Activated T-helper 17 cell treated with anti-CD3 and anti-CD28 coated beads, Interleukin-2, amount 50 U/mL, for 72 hours (primary cell): ENCODE measurements around the gene MEG3. TPM values are rescaled to one million over a fixed set of nuclear protein-coding genes. Genes with fewer than 3 reads are reported as not detected.

ENCODE experiments used
- ATAC-seq: fragments of 150-1000 bp; cut with Tn5 transposase; replicated peaks from 2 replicates; pipeline ENCODE4 v1.10.0; 2021; ENCODE audit warnings: mild to moderate bottlenecking, moderate library complexity
- H3K27ac Mint-ChIP-seq: one replicate; pipeline ENCODE4 v1.8.0; 2022; ENCODE audit warnings: mixed read lengths
- H3K27me3 Mint-ChIP-seq: one replicate; pipeline ENCODE4 v1.8.0; 2022; ENCODE audit warnings: mixed read lengths
- H3K36me3 Mint-ChIP-seq: one replicate; pipeline ENCODE4 v1.8.0; 2022; ENCODE audit warnings: low read depth, mild to moderate bottlenecking, mixed read lengths
- H3K4me1 Mint-ChIP-seq: one replicate; pipeline ENCODE4 v1.8.0; 2022; ENCODE audit warnings: mixed read lengths
- H3K4me3 Mint-ChIP-seq: one replicate; pipeline ENCODE4 v1.8.0; 2022; ENCODE audit warnings: mild to moderate bottlenecking, mixed read lengths
- H3K9me3 Mint-ChIP-seq: one replicate; pipeline ENCODE4 v1.8.0; 2022; ENCODE audit warnings: mixed read lengths
- total RNA-seq, 2 donors: library from RNA; stranded (reverse); gene quantifications; one replicate each; pipeline ENCODE4 v1.2.3, GENCODE V29; 2022

Gene MEG3
- total RNA-seq, 2 donors from 2014 or later: not detected

- no peaks in the 10 kb centered on the region for H3K9me3 Mint-ChIP-seq
- H3K27me3 Mint-ChIP-seq: peaks cover 8% of the 10 kb centered on the region
- H3K27ac Mint-ChIP-seq: no peak overlapping the region
- ATAC-seq: no peak
- no peak overlapping the region for H3K4me3 Mint-ChIP-seq
- H3K36me3 Mint-ChIP-seq: no peaks in the 10 kb centered on the region
- H3K4me1 Mint-ChIP-seq: no peaks in the 10 kb centered on the region
Observed at GRCh38 chr14:100784523-100785337, 41.2 kb upstream of the MEG3 start.

GRCh38 chr14:100785338-100785615, 40.6 kb upstream of the MEG3 start:
- Mint-ChIP-seq H3K9me3 (no peaks in the 10 kb centered on the region), H3K4me3 (no peak overlapping the region), H3K27me3 (peaks cover 8% of the 10 kb centered on the region), H3K36me3 (no peaks in the 10 kb centered on the region), H3K27ac (no peak overlapping the region), H3K4me1 (no peaks in the 10 kb centered on the region)
- ATAC-seq: no peak

- no peak overlapping the region for H3K27ac Mint-ChIP-seq
- H3K4me1 Mint-ChIP-seq: no peaks in the 10 kb centered on the region
- no peak for ATAC-seq
- no peaks in the 10 kb centered on the region for H3K9me3 Mint-ChIP-seq
- no peak overlapping the region for H3K4me3 Mint-ChIP-seq
- H3K27me3 Mint-ChIP-seq: peaks cover 8% of the 10 kb centered on the region
- H3K36me3 Mint-ChIP-seq: no peaks in the 10 kb centered on the region
Observed at GRCh38 chr14:100785626-100786025, 40.3 kb upstream of the MEG3 start.

GRCh38 chr14:100786131-100786530, 39.8 kb upstream of the MEG3 start:
- Mint-ChIP-seq H3K4me3 (no peak overlapping the region), H3K9me3 (no peaks in the 10 kb centered on the region), H3K27ac (no peak overlapping the region), H3K36me3 (no peaks in the 10 kb centered on the region), H3K27me3 (peaks cover 12% of the 10 kb centered on the region), H3K4me1 (no peaks in the 10 kb centered on the region)
- ATAC-seq: no peak

GRCh38 chr14:100786576-100787219, 39.2 kb upstream of the MEG3 start:
- Mint-ChIP-seq H3K27ac (no peak overlapping the region), H3K4me1 (no peaks in the 10 kb centered on the region), H3K36me3 (no peaks in the 10 kb centered on the region), H3K27me3 (peaks cover 12% of the 10 kb centered on the region), H3K9me3 (no peaks in the 10 kb centered on the region), H3K4me3 (no peak overlapping the region)
- ATAC-seq: no peak

GRCh38 chr14:100787659-100788058, 38.3 kb upstream of the MEG3 start:
- no peaks in the 10 kb centered on the region for H3K9me3 Mint-ChIP-seq
- no peak for ATAC-seq
- H3K4me1 Mint-ChIP-seq: no peaks in the 10 kb centered on the region
- no peak overlapping the region for H3K4me3 Mint-ChIP-seq
- no peak overlapping the region for H3K27ac Mint-ChIP-seq
- H3K27me3 Mint-ChIP-seq: peaks cover 12% of the 10 kb centered on the region
- no peaks in the 10 kb centered on the region for H3K36me3 Mint-ChIP-seq

GRCh38 chr14:100788517-100788916, 37.4 kb upstream of the MEG3 start:
- H3K27me3 Mint-ChIP-seq: peaks cover 12% of the 10 kb centered on the region
- H3K27ac Mint-ChIP-seq: no peak overlapping the region
- no peaks in the 10 kb centered on the region for H3K9me3 Mint-ChIP-seq

GRCh38 chr14:100788942-100789341, 37.0 kb upstream of the MEG3 start:
- Mint-ChIP-seq H3K27me3 (peaks cover 12% of the 10 kb centered on the region), H3K36me3 (no peaks in the 10 kb centered on the region), H3K4me3 (no peak overlapping the region), H3K27ac (no peak overlapping the region), H3K9me3 (no peaks in the 10 kb centered on the region), H3K4me1 (no peaks in the 10 kb centered on the region)
- ATAC-seq: no peak

More at GRCh38 chr14:100788517-100788916, 37.4 kb upstream of the MEG3 start:
- ATAC-seq: no peak
- Mint-ChIP-seq H3K4me3 (no peak overlapping the region), H3K36me3 (no peaks in the 10 kb centered on the region), H3K4me1 (no peaks in the 10 kb centered on the region)

- H3K4me1 Mint-ChIP-seq: no peaks in the 10 kb centered on the region
- H3K4me3 Mint-ChIP-seq: no peak overlapping the region
- H3K27me3 Mint-ChIP-seq: peaks cover 18% of the 10 kb centered on the region
- no peaks in the 10 kb centered on the region for H3K9me3 Mint-ChIP-seq
- no peak overlapping the region for H3K27ac Mint-ChIP-seq
- ATAC-seq: no peak
- no peaks in the 10 kb centered on the region for H3K36me3 Mint-ChIP-seq
Observed at GRCh38 chr14:100789460-100790417, 36.2 kb upstream of the MEG3 start.

- Mint-ChIP-seq H3K4me1 (no peaks in the 10 kb centered on the region), H3K9me3 (no peaks in the 10 kb centered on the region), H3K27ac (no peak overlapping the region), H3K36me3 (no peaks in the 10 kb centered on the region), H3K4me3 (no peak overlapping the region), H3K27me3 (peaks cover 18% of the 10 kb centered on the region)
- ATAC-seq: no peak
Observed at GRCh38 chr14:100790502-100791347, 35.2 kb upstream of the MEG3 start.

- Mint-ChIP-seq H3K27me3 (peaks cover 18% of the 10 kb centered on the region), H3K4me1 (no peaks in the 10 kb centered on the region), H3K36me3 (no peaks in the 10 kb centered on the region), H3K27ac (no peak overlapping the region), H3K9me3 (no peaks in the 10 kb centered on the region), H3K4me3 (no peak overlapping the region)
- no peak for ATAC-seq
Observed at GRCh38 chr14:100791348-100791735, 34.6 kb upstream of the MEG3 start.

- no peaks in the 10 kb centered on the region for H3K4me1 Mint-ChIP-seq
- peaks cover 19% of the 10 kb centered on the region for H3K27me3 Mint-ChIP-seq
- no peaks in the 10 kb centered on the region for H3K9me3 Mint-ChIP-seq
- no peak overlapping the region for H3K27ac Mint-ChIP-seq
- H3K4me3 Mint-ChIP-seq: no peak overlapping the region
- no peak for ATAC-seq
- H3K36me3 Mint-ChIP-seq: no peaks in the 10 kb centered on the region
Observed at GRCh38 chr14:100791995-100792394, 33.9 kb upstream of the MEG3 start.

GRCh38 chr14:100796946-100797345, 29.0 kb upstream of the MEG3 start:
- Mint-ChIP-seq H3K9me3 (no peaks in the 10 kb centered on the region), H3K4me3 (no peak overlapping the region), H3K27ac (no peak overlapping the region), H3K27me3 (peaks cover 13% of the 10 kb centered on the region), H3K36me3 (no peaks in the 10 kb centered on the region), H3K4me1 (no peaks in the 10 kb centered on the region)
- no peak for ATAC-seq

GRCh38 chr14:100800041-100800440, 25.9 kb upstream of the MEG3 start:
- Mint-ChIP-seq H3K4me1 (no peaks in the 10 kb centered on the region), H3K27me3 (peaks cover 8% of the 10 kb centered on the region), H3K27ac (no peak overlapping the region), H3K9me3 (no peaks in the 10 kb centered on the region), H3K36me3 (no peaks in the 10 kb centered on the region), H3K4me3 (no peak overlapping the region)
- ATAC-seq: no peak
